HepG2 (cell line): ENCODE measurements around the gene NOXA1. TPM values are rescaled to one million over a fixed set of nuclear protein-coding genes. Genes with fewer than 3 reads are reported as not detected.
A peak's percentile ranks its signal among the peaks of the same experiment; 100 is the strongest.

Source experiments
- AGO2 ChIP-seq: fragments of 200-400 bp; formaldehyde crosslinking; optimal IDR thresholded peaks from 2 replicates; pipeline ENCODE3; 2017; ENCODE audit warnings: mild to moderate bottlenecking, low read depth, low read length, moderate library complexity
- BCL6 ChIP-seq: IDR thresholded peaks from 2 replicates; pipeline ENCODE4 v1.6.1; 2016; ENCODE audit warnings: missing genetic modification reagents, missing compliant biosample characterization
- IRF2 ChIP-seq: IDR thresholded peaks from 2 replicates; pipeline ENCODE4 v1.6.1; 2018; ENCODE audit warnings: missing genetic modification reagents, missing compliant biosample characterization
- JARID2 ChIP-seq: sonication (generic); formaldehyde crosslinking; IDR thresholded peaks from 2 replicates; pipeline ENCODE4 v1.8.1; 2023; ENCODE audit warnings: missing genetic modification reagents, inconsistent platforms; ENCODE audit not compliant: insufficient replicate concordance
- KDM5A ChIP-seq: fragments of 200-600 bp; sonication (generic); IDR thresholded peaks from 2 replicates; pipeline ENCODE4 v1.7.0; 2018; ENCODE audit warnings: antibody characterized with exemption, mild to moderate bottlenecking, low read length, borderline replicate concordance
- KLF12 ChIP-seq: sonication (generic); formaldehyde crosslinking; IDR thresholded peaks from 2 replicates; pipeline ENCODE4 v1.4.0; 2020; ENCODE audit warnings: missing genetic modification reagents, borderline replicate concordance
- KLF6 ChIP-seq: IDR thresholded peaks from 2 replicates; pipeline ENCODE4 v1.8.0; 2016; ENCODE audit warnings: missing biosample characterization, missing genetic modification reagents
- MED8 ChIP-seq: sonication (generic); formaldehyde crosslinking; IDR thresholded peaks from 2 replicates; pipeline ENCODE4 v1.8.1; 2023; ENCODE audit warnings: mild to moderate bottlenecking, missing genetic modification reagents; ENCODE audit not compliant: insufficient replicate concordance
- ZFP37 ChIP-seq: sonication (generic); formaldehyde crosslinking; IDR thresholded peaks from 2 replicates; pipeline ENCODE4 v1.4.0; 2020; ENCODE audit warnings: missing genetic modification reagents, borderline replicate concordance
- ZFY ChIP-seq: sonication (generic); formaldehyde crosslinking; IDR thresholded peaks from 2 replicates; pipeline ENCODE4 v1.4.0; 2020; ENCODE audit warnings: missing genetic modification reagents
- ZNF317 ChIP-seq: sonication (generic); formaldehyde crosslinking; IDR thresholded peaks from 2 replicates; pipeline ENCODE4 v1.5.0; 2020; ENCODE audit warnings: mild to moderate bottlenecking, missing genetic modification reagents
- ZNF329 ChIP-seq: sonication (generic); formaldehyde crosslinking; IDR thresholded peaks from 2 replicates; pipeline ENCODE4 v1.9.0; 2021; ENCODE audit warnings: low read depth, mild to moderate bottlenecking, missing genetic modification reagents
- ZNF383 ChIP-seq: sonication (generic); formaldehyde crosslinking; IDR thresholded peaks from 2 replicates; pipeline ENCODE4 v1.4.0; 2020; ENCODE audit warnings: missing genetic modification reagents, mild to moderate bottlenecking, borderline replicate concordance
- ZNF564 ChIP-seq: sonication (generic); formaldehyde crosslinking; IDR thresholded peaks from 2 replicates; pipeline ENCODE4 v1.8.1; 2023; ENCODE audit warnings: mild to moderate bottlenecking, missing genetic modification reagents
- ZNF616 ChIP-seq: sonication (generic); formaldehyde crosslinking; IDR thresholded peaks from 2 replicates; pipeline ENCODE4 v1.5.0; 2020; ENCODE audit warnings: low read depth, mild to moderate bottlenecking, missing genetic modification reagents
- ZSCAN12 ChIP-seq: sonication (generic); formaldehyde crosslinking; IDR thresholded peaks from 2 replicates; pipeline ENCODE4 v1.9.0; 2021; ENCODE audit warnings: mild to moderate bottlenecking, missing genetic modification reagents
- ZSCAN20 ChIP-seq: sonication (generic); formaldehyde crosslinking; IDR thresholded peaks from 2 replicates; pipeline ENCODE4 v1.4.0; 2020; ENCODE audit warnings: missing genetic modification reagents, mild to moderate bottlenecking, borderline replicate concordance
- polyA plus RNA-seq, 8 experiments: library from polyadenylated mRNA; depleted of rRNA in 3 of 8; stranded (reverse) in 7 of 8; unstranded in 1 of 8; fragments of >200 nt; fragmentation: Illumina TruSeq in 4 of 8; extraction: Trizol in 4 of 8; gene quantifications; 2 replicates each; pipeline versions ENCODE4 v1.2.1 to v1.2.3, GENCODE V29; 2011 to 2016; ENCODE audit warnings: low read depth in 4 of 8, missing spikeins in 1 of 8, mixed read lengths in 1 of 8; ENCODE audit not compliant: insufficient read depth in 1 of 8
- total RNA-seq, 5 experiments: library from RNA; depleted of rRNA; stranded (reverse); fragments of >200 nt; fragmentation: Illumina TruSeq; extraction: Trizol; gene quantifications; 2 replicates each; pipeline ENCODE4 v1.2.3, GENCODE V29; 2016; ENCODE audit warnings: low read depth in 1 of 5
- TF ChIP-seq, protein P1 (sequence below): IDR thresholded peaks from 2 replicates; pipeline ENCODE4 v1.6.1; 2016; ENCODE audit warnings: low read depth, missing genetic modification reagents, missing compliant biosample characterization
- TF ChIP-seq, protein P2 (sequence below): sonication (generic); formaldehyde crosslinking; conservative IDR thresholded peaks from 2 replicates; pipeline ENCODE4 v1.4.0; 2020; ENCODE audit warnings: mild to moderate bottlenecking, missing genetic modification reagents, moderate library complexity

Gene NOXA1
- total and polyA plus RNA-seq, 2 of the 13 experiments (the other 11 are each of a cell fraction or from before 2014, with no cell fraction given) = 0.78 to 1.2 TPM

DNA sequence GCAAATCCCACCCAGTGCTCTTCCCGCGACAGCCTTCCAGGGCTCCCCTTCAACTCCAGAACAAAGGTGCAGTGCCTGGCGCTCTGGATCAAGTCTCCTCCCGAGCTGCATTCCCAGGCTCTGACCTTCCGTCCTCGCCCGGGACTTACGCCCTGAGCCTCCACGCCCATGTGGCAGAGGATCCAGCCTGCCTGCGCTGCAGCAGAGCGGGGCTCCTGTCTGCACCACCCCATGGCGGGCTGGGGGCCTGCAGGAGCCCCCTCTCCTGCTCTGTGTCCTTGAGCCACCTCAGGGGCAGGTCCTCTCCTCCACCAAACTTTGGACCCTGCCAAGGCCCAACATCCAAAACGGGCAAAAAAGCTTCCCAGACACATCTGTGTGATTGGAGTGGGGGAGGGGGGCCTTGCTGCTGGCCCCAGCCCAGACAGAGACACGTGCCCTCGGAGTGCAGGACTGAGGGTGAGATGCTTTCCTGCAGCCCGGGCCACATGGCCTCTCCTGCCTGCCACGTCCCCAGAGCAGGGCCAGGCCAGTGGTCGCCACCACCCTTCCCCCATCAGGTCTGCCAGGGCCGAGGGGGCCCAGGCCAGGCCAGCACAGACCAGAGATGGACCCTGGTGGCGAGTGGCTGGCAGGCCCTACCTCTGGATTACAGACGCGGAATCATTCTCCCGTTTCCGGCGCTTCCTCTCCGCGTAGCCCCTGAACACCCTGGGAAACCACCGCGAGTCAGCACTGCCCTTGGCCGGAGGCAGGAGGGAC is 31.6 kb downstream of the NOXA1 start (continued):
- TF ChIP-seq, protein P1, sequence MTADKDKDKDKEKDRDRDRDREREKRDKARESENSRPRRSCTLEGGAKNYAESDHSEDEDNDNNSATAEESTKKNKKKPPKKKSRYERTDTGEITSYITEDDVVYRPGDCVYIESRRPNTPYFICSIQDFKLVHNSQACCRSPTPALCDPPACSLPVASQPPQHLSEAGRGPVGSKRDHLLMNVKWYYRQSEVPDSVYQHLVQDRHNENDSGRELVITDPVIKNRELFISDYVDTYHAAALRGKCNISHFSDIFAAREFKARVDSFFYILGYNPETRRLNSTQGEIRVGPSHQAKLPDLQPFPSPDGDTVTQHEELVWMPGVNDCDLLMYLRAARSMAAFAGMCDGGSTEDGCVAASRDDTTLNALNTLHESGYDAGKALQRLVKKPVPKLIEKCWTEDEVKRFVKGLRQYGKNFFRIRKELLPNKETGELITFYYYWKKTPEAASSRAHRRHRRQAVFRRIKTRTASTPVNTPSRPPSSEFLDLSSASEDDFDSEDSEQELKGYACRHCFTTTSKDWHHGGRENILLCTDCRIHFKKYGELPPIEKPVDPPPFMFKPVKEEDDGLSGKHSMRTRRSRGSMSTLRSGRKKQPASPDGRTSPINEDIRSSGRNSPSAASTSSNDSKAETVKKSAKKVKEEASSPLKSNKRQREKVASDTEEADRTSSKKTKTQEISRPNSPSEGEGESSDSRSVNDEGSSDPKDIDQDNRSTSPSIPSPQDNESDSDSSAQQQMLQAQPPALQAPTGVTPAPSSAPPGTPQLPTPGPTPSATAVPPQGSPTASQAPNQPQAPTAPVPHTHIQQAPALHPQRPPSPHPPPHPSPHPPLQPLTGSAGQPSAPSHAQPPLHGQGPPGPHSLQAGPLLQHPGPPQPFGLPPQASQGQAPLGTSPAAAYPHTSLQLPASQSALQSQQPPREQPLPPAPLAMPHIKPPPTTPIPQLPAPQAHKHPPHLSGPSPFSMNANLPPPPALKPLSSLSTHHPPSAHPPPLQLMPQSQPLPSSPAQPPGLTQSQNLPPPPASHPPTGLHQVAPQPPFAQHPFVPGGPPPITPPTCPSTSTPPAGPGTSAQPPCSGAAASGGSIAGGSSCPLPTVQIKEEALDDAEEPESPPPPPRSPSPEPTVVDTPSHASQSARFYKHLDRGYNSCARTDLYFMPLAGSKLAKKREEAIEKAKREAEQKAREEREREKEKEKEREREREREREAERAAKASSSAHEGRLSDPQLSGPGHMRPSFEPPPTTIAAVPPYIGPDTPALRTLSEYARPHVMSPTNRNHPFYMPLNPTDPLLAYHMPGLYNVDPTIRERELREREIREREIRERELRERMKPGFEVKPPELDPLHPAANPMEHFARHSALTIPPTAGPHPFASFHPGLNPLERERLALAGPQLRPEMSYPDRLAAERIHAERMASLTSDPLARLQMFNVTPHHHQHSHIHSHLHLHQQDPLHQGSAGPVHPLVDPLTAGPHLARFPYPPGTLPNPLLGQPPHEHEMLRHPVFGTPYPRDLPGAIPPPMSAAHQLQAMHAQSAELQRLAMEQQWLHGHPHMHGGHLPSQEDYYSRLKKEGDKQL = 0 out of 2 replicates have a peak, but pooled peaks have one; percentile 38
- TF ChIP-seq MED8 = peak; percentile 88
- TF ChIP-seq ZNF616 (CRISPR knock-in tag) = peak; percentile 95; the same call in 1 of the 2 replicates
- TF ChIP-seq ZSCAN20 (CRISPR knock-in tag) = no peak
- no peak; the same call in 1 of the 2 replicates for TF ChIP-seq ZNF317 (CRISPR knock-in tag)
- peak; percentile 78 for TF ChIP-seq IRF2 (CRISPR knock-in tag)
- peak; percentile 85; the same call in 1 of the 2 replicates for TF ChIP-seq ZNF329
- peak; percentile 41; the same call in 1 of the 2 replicates for TF ChIP-seq ZSCAN12 (CRISPR knock-in tag)
- TF ChIP-seq ZNF383 = no peak
- TF ChIP-seq, protein P2, sequence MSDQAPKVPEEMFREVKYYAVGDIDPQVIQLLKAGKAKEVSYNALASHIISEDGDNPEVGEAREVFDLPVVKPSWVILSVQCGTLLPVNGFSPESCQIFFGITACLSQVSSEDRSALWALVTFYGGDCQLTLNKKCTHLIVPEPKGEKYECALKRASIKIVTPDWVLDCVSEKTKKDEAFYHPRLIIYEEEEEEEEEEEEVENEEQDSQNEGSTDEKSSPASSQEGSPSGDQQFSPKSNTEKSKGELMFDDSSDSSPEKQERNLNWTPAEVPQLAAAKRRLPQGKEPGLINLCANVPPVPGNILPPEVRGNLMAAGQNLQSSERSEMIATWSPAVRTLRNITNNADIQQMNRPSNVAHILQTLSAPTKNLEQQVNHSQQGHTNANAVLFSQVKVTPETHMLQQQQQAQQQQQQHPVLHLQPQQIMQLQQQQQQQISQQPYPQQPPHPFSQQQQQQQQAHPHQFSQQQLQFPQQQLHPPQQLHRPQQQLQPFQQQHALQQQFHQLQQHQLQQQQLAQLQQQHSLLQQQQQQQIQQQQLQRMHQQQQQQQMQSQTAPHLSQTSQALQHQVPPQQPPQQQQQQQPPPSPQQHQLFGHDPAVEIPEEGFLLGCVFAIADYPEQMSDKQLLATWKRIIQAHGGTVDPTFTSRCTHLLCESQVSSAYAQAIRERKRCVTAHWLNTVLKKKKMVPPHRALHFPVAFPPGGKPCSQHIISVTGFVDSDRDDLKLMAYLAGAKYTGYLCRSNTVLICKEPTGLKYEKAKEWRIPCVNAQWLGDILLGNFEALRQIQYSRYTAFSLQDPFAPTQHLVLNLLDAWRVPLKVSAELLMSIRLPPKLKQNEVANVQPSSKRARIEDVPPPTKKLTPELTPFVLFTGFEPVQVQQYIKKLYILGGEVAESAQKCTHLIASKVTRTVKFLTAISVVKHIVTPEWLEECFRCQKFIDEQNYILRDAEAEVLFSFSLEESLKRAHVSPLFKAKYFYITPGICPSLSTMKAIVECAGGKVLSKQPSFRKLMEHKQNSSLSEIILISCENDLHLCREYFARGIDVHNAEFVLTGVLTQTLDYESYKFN (CRISPR knock-in tag) = peak; percentile 93
- 0 out of 2 replicates have a peak, but pooled peaks have one; percentile 38 for TF ChIP-seq ZNF564 (CRISPR knock-in tag)
- peak; percentile 81 for TF ChIP-seq ZFY (CRISPR knock-in tag)
- TF ChIP-seq AGO2 = peak; percentile 76
- peak; percentile 50 for TF ChIP-seq BCL6
- no peak; the same call in 1 of the 2 replicates for TF ChIP-seq KLF12 (CRISPR knock-in tag)
- peak; percentile 89 for TF ChIP-seq KLF6 (CRISPR knock-in tag)
- TF ChIP-seq JARID2 = no peak
- peak; percentile 93 for TF ChIP-seq ZFP37
- TF ChIP-seq KDM5A = no peak
